HepG2 (cell line): ENCODE data around the gene TST. TPM values are rescaled to one million over a fixed set of nuclear protein-coding genes. Genes with fewer than 3 reads are reported as not detected.
A peak's percentile ranks its signal among the peaks of the same experiment; 100 is the strongest.

Experiments used
- ARNTL ChIP-seq: sonication (generic); formaldehyde crosslinking; IDR thresholded peaks from 2 replicates; pipeline ENCODE4 v1.4.0; 2020; ENCODE audit warnings: mild to moderate bottlenecking, missing genetic modification reagents
- ERF ChIP-seq: IDR thresholded peaks from 2 replicates; pipeline ENCODE4 v1.6.1; 2018; ENCODE audit warnings: missing biosample characterization, missing genetic modification reagents
- GATAD2A ChIP-seq: IDR thresholded peaks from 2 replicates; pipeline ENCODE4 v1.6.1; 2016
- HDAC2 ChIP-seq: sonication (generic); formaldehyde crosslinking; IDR thresholded peaks from 2 replicates; pipeline ENCODE4 v1.4.0; 2020; ENCODE audit warnings: missing genetic modification reagents
- MAFF ChIP-seq: IDR thresholded peaks from 2 replicates; pipeline ENCODE4 v1.6.1; 2011; ENCODE audit warnings: low read depth, low read length, improper control_type of control experiment
- NR1H2 ChIP-seq: sonication (generic); formaldehyde crosslinking; IDR thresholded peaks from 2 replicates; pipeline ENCODE4 v1.8.1; 2022; ENCODE audit warnings: low read depth, missing genetic modification reagents, borderline replicate concordance
- SP140L ChIP-seq: sonication (generic); formaldehyde crosslinking; IDR thresholded peaks from 2 replicates; pipeline ENCODE4 v1.4.0; 2020; ENCODE audit warnings: missing genetic modification reagents, borderline replicate concordance
- TCF12 ChIP-seq, 2 experiments: fragments of 450-650 bp in 1 of 2; sonication (generic) in 1 of 2; formaldehyde crosslinking in 1 of 2; IDR thresholded peaks; 2 replicates each; pipeline versions ENCODE4 v1.6.1 to v1.8.0; 2017 to 2022; ENCODE audit warnings: antibody characterized with exemption in 1 of 2, mild to moderate bottlenecking in 1 of 2, missing genetic modification reagents in 1 of 2, moderate library complexity in 1 of 2
- ZKSCAN1 ChIP-seq: fragments of 150-350 bp; IDR thresholded peaks from 2 replicates; pipeline ENCODE4 v1.6.1; 2014; ENCODE audit warnings: low read length
- ZNF12 ChIP-seq: sonication (generic); formaldehyde crosslinking; IDR thresholded peaks from 2 replicates; pipeline ENCODE4 v1.5.0; 2020; ENCODE audit warnings: missing genetic modification reagents
- ZNF260 ChIP-seq: sonication (generic); formaldehyde crosslinking; IDR thresholded peaks from 2 replicates; pipeline ENCODE4 v1.4.0; 2020; ENCODE audit warnings: missing genetic modification reagents, low read depth, mild to moderate bottlenecking, borderline replicate concordance
- ZNF329 ChIP-seq: sonication (generic); formaldehyde crosslinking; IDR thresholded peaks from 2 replicates; pipeline ENCODE4 v1.9.0; 2021; ENCODE audit warnings: low read depth, mild to moderate bottlenecking, missing genetic modification reagents
- ZNF616 ChIP-seq: sonication (generic); formaldehyde crosslinking; IDR thresholded peaks from 2 replicates; pipeline ENCODE4 v1.5.0; 2020; ENCODE audit warnings: low read depth, mild to moderate bottlenecking, missing genetic modification reagents
- ZNF816 ChIP-seq: sonication (generic); formaldehyde crosslinking; IDR thresholded peaks from 2 replicates; pipeline ENCODE4 v1.8.0; 2022; ENCODE audit warnings: missing genetic modification reagents, mild to moderate bottlenecking, borderline replicate concordance
- polyA plus RNA-seq, 8 experiments: library from polyadenylated mRNA; depleted of rRNA in 3 of 8; stranded (reverse) in 7 of 8; unstranded in 1 of 8; fragments of >200 nt; fragmentation: Illumina TruSeq in 4 of 8; extraction: Trizol in 4 of 8; gene quantifications; 2 replicates each; pipeline versions ENCODE4 v1.2.1 to v1.2.3, GENCODE V29; 2011 to 2016; ENCODE audit warnings: low read depth in 4 of 8, missing spikeins in 1 of 8, mixed read lengths in 1 of 8; ENCODE audit not compliant: insufficient read depth in 1 of 8
- total RNA-seq, 5 experiments: library from RNA; depleted of rRNA; stranded (reverse); fragments of >200 nt; fragmentation: Illumina TruSeq; extraction: Trizol; gene quantifications; 2 replicates each; pipeline ENCODE4 v1.2.3, GENCODE V29; 2016; ENCODE audit warnings: low read depth in 1 of 5
- TF ChIP-seq, protein P1 (sequence below), 2 experiments: sonication (generic) in 1 of 2; formaldehyde crosslinking in 1 of 2; IDR thresholded peaks; 2 replicates each; pipeline versions ENCODE4 v1.5.1 to v1.6.1; 2011 to 2020; ENCODE audit warnings: borderline replicate concordance in 1 of 2, low read depth in 1 of 2, low read length in 1 of 2, mild to moderate bottlenecking in 1 of 2, missing genetic modification reagents in 1 of 2, moderate library complexity in 1 of 2
- TF ChIP-seq, protein P2 (sequence below): sonication (generic); formaldehyde crosslinking; IDR thresholded peaks from 2 replicates; pipeline ENCODE4 v1.8.1; 2023; ENCODE audit warnings: mild to moderate bottlenecking, missing genetic modification reagents
- TF ChIP-seq, protein P3 (sequence below): sonication (generic); formaldehyde crosslinking; IDR thresholded peaks from 2 replicates; pipeline ENCODE4 v1.5.0; 2020; ENCODE audit warnings: mild to moderate bottlenecking, missing genetic modification reagents
- TF ChIP-seq, protein P4 (sequence below): sonication (generic); formaldehyde crosslinking; IDR thresholded peaks from 2 replicates; pipeline ENCODE4 v1.8.0; 2022; ENCODE audit warnings: missing genetic modification reagents, mild to moderate bottlenecking, inconsistent platforms, borderline replicate concordance
- TF ChIP-seq, protein P5 (sequence below): sonication (generic); formaldehyde crosslinking; IDR thresholded peaks from 2 replicates; pipeline ENCODE4 v1.5.1; 2020; ENCODE audit warnings: missing genetic modification reagents, mild to moderate bottlenecking, borderline replicate concordance

The TST gene
- total and polyA plus RNA-seq, 2 of the 13 experiments (the other 11 are each of a cell fraction or from before 2014, with no cell fraction given) = 44.6 to 63.6 TPM

DNA sequence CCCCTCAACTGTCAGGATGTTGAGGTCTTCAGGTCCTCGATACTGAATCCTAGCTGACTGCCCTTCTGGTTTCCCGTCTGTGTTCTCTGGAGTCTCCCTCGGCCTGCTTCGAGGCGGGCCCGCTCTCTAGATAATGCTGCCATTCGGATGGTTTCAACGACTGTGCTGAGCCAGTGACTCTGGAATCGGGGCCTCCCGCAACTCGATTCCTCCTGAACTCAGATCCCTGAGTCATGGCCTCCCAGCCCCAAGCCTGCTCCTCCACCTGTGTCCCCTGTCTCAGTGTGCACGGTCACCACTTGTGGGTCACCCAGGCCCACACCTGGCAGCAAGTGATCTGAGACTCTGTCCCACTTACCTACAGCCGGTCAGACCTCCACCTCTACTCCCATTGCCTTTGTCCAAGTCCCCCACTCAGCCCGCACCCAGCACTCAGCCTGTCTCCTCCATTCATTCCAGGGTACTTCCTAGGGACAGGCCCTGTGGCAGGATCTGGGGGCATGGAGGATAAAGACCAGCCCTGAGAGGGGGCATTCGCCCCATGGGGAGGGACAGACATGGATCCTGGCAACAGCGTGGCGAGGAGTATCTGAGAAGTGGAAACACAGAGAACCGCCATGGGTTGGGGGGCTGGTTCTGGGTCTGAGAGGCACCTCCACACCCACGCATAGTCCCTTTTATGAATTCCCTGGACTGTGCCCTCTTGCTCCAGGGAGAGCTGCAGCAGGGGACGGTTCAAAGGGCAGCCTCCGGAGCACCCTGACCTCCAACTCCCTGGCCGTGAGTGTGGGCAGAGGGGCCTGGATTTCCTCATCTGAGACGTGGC lies 14.6 kb upstream of the TST start (continued):
- TF ChIP-seq, protein P1, sequence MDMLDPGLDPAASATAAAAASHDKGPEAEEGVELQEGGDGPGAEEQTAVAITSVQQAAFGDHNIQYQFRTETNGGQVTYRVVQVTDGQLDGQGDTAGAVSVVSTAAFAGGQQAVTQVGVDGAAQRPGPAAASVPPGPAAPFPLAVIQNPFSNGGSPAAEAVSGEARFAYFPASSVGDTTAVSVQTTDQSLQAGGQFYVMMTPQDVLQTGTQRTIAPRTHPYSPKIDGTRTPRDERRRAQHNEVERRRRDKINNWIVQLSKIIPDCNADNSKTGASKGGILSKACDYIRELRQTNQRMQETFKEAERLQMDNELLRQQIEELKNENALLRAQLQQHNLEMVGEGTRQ (IDR thresholded peaks at IDR 0.05; ENCODE audit: low read depth, low read length) = no peak
- TF ChIP-seq, protein P1 (CRISPR knock-in tag; IDR thresholded peaks at IDR 0.05; ENCODE audit: borderline replicate concordance) = no peak
- TF ChIP-seq, protein P2, sequence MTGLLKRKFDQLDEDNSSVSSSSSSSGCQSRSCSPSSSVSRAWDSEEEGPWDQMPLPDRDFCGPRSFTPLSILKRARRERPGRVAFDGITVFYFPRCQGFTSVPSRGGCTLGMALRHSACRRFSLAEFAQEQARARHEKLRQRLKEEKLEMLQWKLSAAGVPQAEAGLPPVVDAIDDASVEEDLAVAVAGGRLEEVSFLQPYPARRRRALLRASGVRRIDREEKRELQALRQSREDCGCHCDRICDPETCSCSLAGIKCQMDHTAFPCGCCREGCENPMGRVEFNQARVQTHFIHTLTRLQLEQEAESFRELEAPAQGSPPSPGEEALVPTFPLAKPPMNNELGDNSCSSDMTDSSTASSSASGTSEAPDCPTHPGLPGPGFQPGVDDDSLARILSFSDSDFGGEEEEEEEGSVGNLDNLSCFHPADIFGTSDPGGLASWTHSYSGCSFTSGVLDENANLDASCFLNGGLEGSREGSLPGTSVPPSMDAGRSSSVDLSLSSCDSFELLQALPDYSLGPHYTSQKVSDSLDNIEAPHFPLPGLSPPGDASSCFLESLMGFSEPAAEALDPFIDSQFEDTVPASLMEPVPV = no peak
- peak; percentile 47; the same call in 1 of the 2 replicates for TF ChIP-seq ERF
- no peak for TF ChIP-seq ZNF260 (CRISPR knock-in tag)
- no peak for TF ChIP-seq MAFF
- TF ChIP-seq TCF12 (IDR thresholded peaks at IDR 0.05) = no peak
- no peak for TF ChIP-seq TCF12 (CRISPR knock-in tag; IDR thresholded peaks at IDR 0.05)
- no peak for TF ChIP-seq SP140L (CRISPR knock-in tag)
- TF ChIP-seq ZNF12 = no peak
- TF ChIP-seq, protein P3, sequence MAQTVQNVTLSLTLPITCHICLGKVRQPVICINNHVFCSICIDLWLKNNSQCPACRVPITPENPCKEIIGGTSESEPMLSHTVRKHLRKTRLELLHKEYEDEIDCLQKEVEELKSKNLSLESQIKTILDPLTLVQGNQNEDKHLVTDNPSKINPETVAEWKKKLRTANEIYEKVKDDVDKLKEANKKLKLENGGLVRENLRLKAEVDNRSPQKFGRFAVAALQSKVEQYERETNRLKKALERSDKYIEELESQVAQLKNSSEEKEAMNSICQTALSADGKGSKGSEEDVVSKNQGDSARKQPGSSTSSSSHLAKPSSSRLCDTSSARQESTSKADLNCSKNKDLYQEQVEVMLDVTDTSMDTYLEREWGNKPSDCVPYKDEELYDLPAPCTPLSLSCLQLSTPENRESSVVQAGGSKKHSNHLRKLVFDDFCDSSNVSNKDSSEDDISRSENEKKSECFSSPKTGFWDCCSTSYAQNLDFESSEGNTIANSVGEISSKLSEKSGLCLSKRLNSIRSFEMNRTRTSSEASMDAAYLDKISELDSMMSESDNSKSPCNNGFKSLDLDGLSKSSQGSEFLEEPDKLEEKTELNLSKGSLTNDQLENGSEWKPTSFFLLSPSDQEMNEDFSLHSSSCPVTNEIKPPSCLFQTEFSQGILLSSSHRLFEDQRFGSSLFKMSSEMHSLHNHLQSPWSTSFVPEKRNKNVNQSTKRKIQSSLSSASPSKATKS (CRISPR knock-in tag) = no peak
- no peak for TF ChIP-seq ZNF616 (CRISPR knock-in tag)
- no peak; the same call in 1 of the 2 replicates for TF ChIP-seq ARNTL (CRISPR knock-in tag)
- no peak for TF ChIP-seq ZKSCAN1
- TF ChIP-seq NR1H2 (CRISPR knock-in tag) = no peak
- peak; percentile 90 for TF ChIP-seq GATAD2A (CRISPR knock-in tag)
- no peak for TF ChIP-seq ZNF816 (CRISPR knock-in tag)
- TF ChIP-seq ZNF329 (CRISPR knock-in tag) = no peak
- TF ChIP-seq HDAC2 (CRISPR knock-in tag) = peak; percentile 90
- TF ChIP-seq, protein P4, sequence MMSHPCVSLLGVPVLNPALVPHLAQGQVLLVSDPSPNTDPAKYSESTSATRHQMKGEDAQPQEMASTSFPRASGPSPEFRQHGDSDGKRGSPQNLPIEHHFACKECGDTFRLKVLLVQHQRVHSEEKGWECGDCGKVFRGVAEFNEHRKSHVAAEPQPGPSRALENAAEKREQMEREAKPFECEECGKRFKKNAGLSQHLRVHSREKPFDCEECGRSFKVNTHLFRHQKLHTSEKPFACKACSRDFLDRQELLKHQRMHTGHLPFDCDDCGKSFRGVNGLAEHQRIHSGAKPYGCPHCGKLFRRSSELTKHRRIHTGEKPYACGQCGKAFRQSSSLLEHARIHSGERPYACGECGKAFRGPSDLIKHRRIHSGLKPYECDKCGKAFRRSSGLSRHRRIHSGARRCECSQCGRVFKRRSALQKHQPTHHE = no peak
- TF ChIP-seq, protein P5, sequence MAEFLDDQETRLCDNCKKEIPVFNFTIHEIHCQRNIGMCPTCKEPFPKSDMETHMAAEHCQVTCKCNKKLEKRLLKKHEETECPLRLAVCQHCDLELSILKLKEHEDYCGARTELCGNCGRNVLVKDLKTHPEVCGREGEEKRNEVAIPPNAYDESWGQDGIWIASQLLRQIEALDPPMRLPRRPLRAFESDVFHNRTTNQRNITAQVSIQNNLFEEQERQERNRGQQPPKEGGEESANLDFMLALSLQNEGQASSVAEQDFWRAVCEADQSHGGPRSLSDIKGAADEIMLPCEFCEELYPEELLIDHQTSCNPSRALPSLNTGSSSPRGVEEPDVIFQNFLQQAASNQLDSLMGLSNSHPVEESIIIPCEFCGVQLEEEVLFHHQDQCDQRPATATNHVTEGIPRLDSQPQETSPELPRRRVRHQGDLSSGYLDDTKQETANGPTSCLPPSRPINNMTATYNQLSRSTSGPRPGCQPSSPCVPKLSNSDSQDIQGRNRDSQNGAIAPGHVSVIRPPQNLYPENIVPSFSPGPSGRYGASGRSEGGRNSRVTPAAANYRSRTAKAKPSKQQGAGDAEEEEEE (CRISPR knock-in tag) = no peak
